WTC11 (cell line): ENCODE measurements around the gene SERPINA4. TPM values are rescaled to one million over a fixed set of nuclear protein-coding genes. Genes with fewer than 3 reads are reported as not detected.

Experiments
- ATAC-seq: fragments of 200-7000 bp; cut with Tn5 transposase; 2 replicates; pipeline ENCODE4 v1.10.0; 2021; ENCODE audit warnings: mild to moderate bottlenecking, moderate library complexity
- CTCF ChIA-PET: fragments of 300-600 bp; sonication (Branson Sonifier 250); formaldehyde crosslinking; loops from one replicate; lab custom pipeline; 2021; ENCODE audit warnings: antibody characterized with exemption; lab: Charles Lee
- POLR2A ChIA-PET: fragments of 350-600 bp; sonication (Branson Sonifier 250); formaldehyde crosslinking; loops from one replicate; lab custom pipeline; 2021; ENCODE audit warnings: antibody characterized with exemption; lab: Charles Lee
- DNase-seq: peaks from one replicate; pipeline ENCODE4 v3.0.0; 2021; ENCODE audit warnings: low spot score
- H3K27ac Mint-ChIP-seq: 2 replicates; pipeline ENCODE4 v1.8.0; 2021; ENCODE audit warnings: mixed read lengths
- H3K27me3 Mint-ChIP-seq: 2 replicates; pipeline ENCODE4 v1.8.0; 2021; ENCODE audit warnings: low read depth, mild to moderate bottlenecking, moderate library complexity, mixed read lengths
- H3K36me3 Mint-ChIP-seq: 2 replicates; pipeline ENCODE4 v1.8.0; 2021; ENCODE audit warnings: mixed read lengths
- H3K4me1 Mint-ChIP-seq: 2 replicates; pipeline ENCODE4 v1.8.0; 2022; ENCODE audit warnings: mixed read lengths
- H3K4me3 Mint-ChIP-seq: 2 replicates; pipeline ENCODE4 v1.8.0; 2021; ENCODE audit warnings: mild to moderate bottlenecking, moderate library complexity, mixed read lengths
- H3K9me3 Mint-ChIP-seq: 2 replicates; pipeline ENCODE4 v1.8.0; 2021; ENCODE audit warnings: mixed read lengths
- CDX4 ChIP-seq: fragments of 250-450 bp; sonication (Bioruptor Pico); IDR thresholded peaks from 2 replicates; pipeline ENCODE4 v1.9.0; 2021; ENCODE audit warnings: moderate library complexity, mild to moderate bottlenecking, inconsistent platforms, borderline replicate concordance
- FOXK1 ChIP-seq: sonication (generic); formaldehyde crosslinking; IDR thresholded peaks from 2 replicates; pipeline ENCODE4 v1.8.0; 2022; ENCODE audit warnings: mild to moderate bottlenecking, moderate library complexity, missing genetic modification reagents
- GRHL2 ChIP-seq: fragments of 250-450 bp; sonication (Bioruptor Pico); IDR thresholded peaks from 2 replicates; pipeline ENCODE4 v1.8.0; 2022; ENCODE audit warnings: mild to moderate bottlenecking, moderate library complexity; ENCODE audit not compliant: insufficient replicate concordance, severe bottlenecking
- JUN ChIP-seq: sonication (generic); formaldehyde crosslinking; IDR thresholded peaks from 2 replicates; pipeline ENCODE4 v1.8.0; 2023; ENCODE audit warnings: mild to moderate bottlenecking, missing genetic modification reagents
- KAT7 ChIP-seq: sonication (generic); formaldehyde crosslinking; IDR thresholded peaks from 2 replicates; pipeline ENCODE4 v1.8.1; 2023; ENCODE audit warnings: missing genetic modification reagents, mild to moderate bottlenecking, borderline replicate concordance
- NR2C2 ChIP-seq: sonication (generic); formaldehyde crosslinking; IDR thresholded peaks from 2 replicates; pipeline ENCODE4 v1.8.0; 2022; ENCODE audit warnings: mild to moderate bottlenecking, missing genetic modification reagents
- NR3C1 ChIP-seq: sonication (generic); formaldehyde crosslinking; conservative IDR thresholded peaks from 2 replicates; pipeline ENCODE4 v1.8.1; 2023; ENCODE audit warnings: low read depth, mild to moderate bottlenecking, missing genetic modification reagents
- PRDM15 ChIP-seq: sonication (generic); formaldehyde crosslinking; IDR thresholded peaks from 2 replicates; pipeline ENCODE4 v1.8.0; 2022; ENCODE audit warnings: missing genetic modification reagents
- RELA ChIP-seq: sonication (generic); formaldehyde crosslinking; IDR thresholded peaks from 2 replicates; pipeline ENCODE4 v1.8.1; 2022; ENCODE audit warnings: missing genetic modification reagents, mild to moderate bottlenecking, borderline replicate concordance
- RORB ChIP-seq: fragments of 250-450 bp; sonication (Bioruptor Pico); IDR thresholded peaks from 2 replicates; pipeline ENCODE4 v1.9.0; 2021; ENCODE audit warnings: mild to moderate bottlenecking
- TEAD1 ChIP-seq: sonication (generic); formaldehyde crosslinking; IDR thresholded peaks from 2 replicates; pipeline ENCODE4 v1.8.0; 2022; ENCODE audit warnings: mild to moderate bottlenecking, missing genetic modification reagents
- ZNF263 ChIP-seq: sonication (generic); formaldehyde crosslinking; IDR thresholded peaks from 2 replicates; pipeline ENCODE4 v1.8.1; 2022; ENCODE audit warnings: low read depth, mild to moderate bottlenecking, moderate library complexity, missing genetic modification reagents
- ZNF512 ChIP-seq: sonication (generic); formaldehyde crosslinking; IDR thresholded peaks from 2 replicates; pipeline ENCODE4 v1.8.1; 2022; ENCODE audit warnings: missing genetic modification reagents, borderline replicate concordance
- ZSCAN18 ChIP-seq: fragments of 250-450 bp; sonication (Bioruptor Pico); IDR thresholded peaks from 2 replicates; pipeline ENCODE4 v2.1.2; 2022; ENCODE audit warnings: mild to moderate bottlenecking, moderate library complexity
- total RNA-seq: library from RNA; stranded (reverse); gene quantifications from 3 replicates; pipeline ENCODE4 v1.2.3, GENCODE V29; 2021

SERPINA4 gene
- total RNA-seq, 1 experiment from 2014 or later, result not detected

- TF ChIP-seq JUN, result no peak
Measured at GRCh38 chr14:94591073-94591472, 29.8 kb downstream of the SERPINA4 start (continued).

GRCh38 chr14:94591871-94592270, 30.6 kb downstream of the SERPINA4 start:
- ChIA-PET CTCF (interaction anchor here (1.2 kb wide), 1 partner anchor 11 kb away, joined by 6 read pairs; the partner anchor contains the start of gene SERPINA5), POLR2A (no interaction called here)

More at GRCh38 chr14:94591871-94592270, 30.6 kb downstream of the SERPINA4 start:
- Mint-ChIP-seq H3K36me3 (no peaks in the 10 kb centered on the region), H3K4me1 (no peaks in the 10 kb centered on the region), H3K9me3 (peaks cover 13% of the 10 kb centered on the region; the same call in 1 of the 2 replicates), H3K27me3 (no peaks in the 10 kb centered on the region), H3K4me3 (no peak overlapping the region), H3K27ac (no peak overlapping the region)
- DNase-seq, result no peak
- TF ChIP-seq FOXK1 (CRISPR knock-in tag) (no peak), PRDM15 (CRISPR knock-in tag) (no peak), CDX4 (CRISPR knock-in tag) (no peak), GRHL2 (CRISPR knock-in tag) (no peak), RELA (no peak), JUN (no peak), TEAD1 (CRISPR knock-in tag) (no peak), NR2C2 (CRISPR knock-in tag) (no peak), ZNF512 (CRISPR knock-in tag) (no peak), ZSCAN18 (CRISPR knock-in tag) (no peak), KAT7 (CRISPR knock-in tag) (no peak), ZNF263 (CRISPR knock-in tag) (no peak), NR3C1 (CRISPR knock-in tag) (no peak), RORB (CRISPR knock-in tag) (no peak)
- no peak for ATAC-seq
